BE2C (cell line): ENCODE results near the gene TBC1D7.

ENCODE experiments used
- DNase-seq: peaks from one replicate; pipeline ENCODE4 v3.0.0-alpha.2; 2020
- H3K27me3 ChIP-seq: fragments of 250-450 bp; sonication (Bioruptor Pico); 2 replicates; pipeline ENCODE4 v1.5.1; 2020; ENCODE audit warnings: mild to moderate bottlenecking
- H3K36me3 ChIP-seq: fragments of 250-450 bp; sonication (Bioruptor Pico); 2 replicates; pipeline ENCODE4 v1.5.1; 2020; ENCODE audit warnings: mild to moderate bottlenecking
- H3K4me1 ChIP-seq: fragments of 250-450 bp; sonication (Bioruptor Pico); 2 replicates; pipeline ENCODE4 v1.5.1; 2020
- H3K4me3 ChIP-seq: 2 replicates; pipeline ENCODE4 v1.5.1; 2011; ENCODE audit warnings: low read depth, low read length
- H3K9me3 ChIP-seq: fragments of 250-450 bp; sonication (Bioruptor Pico); 2 replicates; pipeline ENCODE4 v1.5.1; 2020
- CTCF ChIP-seq: IDR thresholded peaks from 2 replicates; pipeline ENCODE4 v1.5.1; 2012; ENCODE audit warnings: mild to moderate bottlenecking, low read depth, low read length

Gene TBC1D7

DNA sequence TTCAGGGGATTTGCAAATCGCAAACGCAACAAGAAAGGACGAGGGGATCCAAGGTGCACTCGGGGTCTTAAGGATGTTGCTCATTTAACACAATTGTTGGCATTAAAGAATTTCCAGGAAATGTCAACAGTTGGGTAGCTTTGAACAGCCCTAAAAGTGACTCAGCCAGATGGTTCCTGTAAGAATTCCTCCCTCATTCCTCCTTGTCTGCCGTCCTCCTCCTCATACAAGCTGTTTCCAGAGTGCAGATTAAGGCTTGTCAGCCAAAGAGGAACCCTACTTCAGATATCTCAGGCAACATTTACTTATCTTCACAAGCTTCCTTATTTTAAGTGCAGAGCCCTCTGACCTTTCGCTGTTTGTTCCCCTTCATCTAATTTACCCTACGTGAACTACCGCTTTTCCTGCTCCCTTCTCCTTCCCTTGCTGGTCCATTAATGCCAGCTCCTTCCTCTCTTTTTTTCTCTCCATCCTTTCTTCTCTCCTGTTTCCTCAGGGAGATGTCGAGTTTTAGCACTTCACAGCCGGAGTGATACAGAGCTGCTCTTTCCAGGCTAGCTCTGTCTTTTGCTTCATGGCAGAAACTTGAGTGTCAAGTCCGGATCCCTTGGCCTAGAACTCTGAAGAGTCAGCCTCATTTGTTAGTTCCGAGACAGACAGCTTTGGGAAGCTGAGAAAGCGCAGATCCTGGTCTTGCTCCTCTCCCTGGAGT, 26.1 kb upstream of the TBC1D7 start:
- Histone ChIP-seq H3K27me3 (no peaks in the 10 kb centered on the region), H3K9me3 (no peaks in the 10 kb centered on the region), H3K4me1 (no peaks in the 10 kb centered on the region), H3K4me3 (no peak overlapping the region), H3K36me3 (no peaks in the 10 kb centered on the region)
- DNase-seq = no peak
- TF ChIP-seq CTCF = no peak

GRCh38 chr6:13352165-13352564, 23.8 kb upstream of the TBC1D7 start:
- Histone ChIP-seq H3K4me3 (no peak overlapping the region), H3K9me3 (no peaks in the 10 kb centered on the region), H3K36me3 (no peaks in the 10 kb centered on the region), H3K27me3 (no peaks in the 10 kb centered on the region), H3K4me1 (no peaks in the 10 kb centered on the region)
- no peak for TF ChIP-seq CTCF
- DNase-seq = no peak

- Histone ChIP-seq H3K4me1 (no peaks in the 10 kb centered on the region), H3K27me3 (no peaks in the 10 kb centered on the region), H3K36me3 (no peaks in the 10 kb centered on the region), H3K4me3 (no peak overlapping the region), H3K9me3 (no peaks in the 10 kb centered on the region)
- TF ChIP-seq CTCF = no peak
- DNase-seq = no peak
Measured at GRCh38 chr6:13351271-13351670, 22.9 kb upstream of the TBC1D7 start.

- Histone ChIP-seq H3K27me3 (no peaks in the 10 kb centered on the region), H3K4me1 (no peaks in the 10 kb centered on the region), H3K36me3 (no peaks in the 10 kb centered on the region), H3K9me3 (no peaks in the 10 kb centered on the region), H3K4me3 (no peak overlapping the region)
- DNase-seq = no peak
- no peak for TF ChIP-seq CTCF
Measured at GRCh38 chr6:13349811-13350506, 21.6 kb upstream of the TBC1D7 start.

GRCh38 chr6:13348334-13349113, 20.2 kb upstream of the TBC1D7 start:
- Histone ChIP-seq H3K4me3 (no peak overlapping the region), H3K27me3 (no peaks in the 10 kb centered on the region), H3K36me3 (no peaks in the 10 kb centered on the region), H3K9me3 (no peaks in the 10 kb centered on the region), H3K4me1 (no peaks in the 10 kb centered on the region)
- no peak for TF ChIP-seq CTCF
- DNase-seq = no peak
